Thyroid gland (tissue), 4 donors: ENCODE data around the gene TNPO1. TPM values are rescaled to one million over a fixed set of nuclear protein-coding genes. Genes with fewer than 3 reads are reported as not detected.

Source experiments
- DNase-seq, 2 donors: peaks; one replicate each; pipeline ENCODE4 v3.0.0-alpha.2; 2019
- H3K27ac ChIP-seq, 3 donors: fragments of 200-600 bp; sonication (generic); 1 replicate in 2 of 3; 2 replicates in 1 of 3; pipeline ENCODE4 v1.5.1; 2016 to 2019; ENCODE audit warnings: mild to moderate bottlenecking in 1 of 3, moderate library complexity in 1 of 3
- H3K27me3 ChIP-seq: fragments of 200-600 bp; sonication (generic); one replicate; pipeline ENCODE4 v1.5.1; 2019
- H3K36me3 ChIP-seq, 2 donors: fragments of 200-600 bp; sonication (generic); one replicate each; pipeline ENCODE4 v1.5.1; 2016 to 2019
- H3K4me1 ChIP-seq, 2 donors: fragments of 200-600 bp; sonication (generic); one replicate each; pipeline ENCODE4 v1.5.1; 2017 to 2019
- H3K4me3 ChIP-seq, 3 donors: fragments of 200-600 bp; sonication (generic); replicated peaks in 1 of 3; 1 replicate in 2 of 3; 2 replicates in 1 of 3; pipeline ENCODE4 v1.5.1; 2016; ENCODE audit warnings: mild to moderate bottlenecking in 1 of 3
- H3K9me3 ChIP-seq: fragments of 200-600 bp; sonication (generic); one replicate; pipeline ENCODE4 v1.5.1; 2017
- POLR2A ChIP-seq, 2 donors: fragments of 450-650 bp; IDR thresholded peaks; one replicate each; pipeline ENCODE4 v1.6.1; 2017; ENCODE audit warnings: antibody characterized with exemption in 2 of 2, mild to moderate bottlenecking in 2 of 2, moderate library complexity in 1 of 2
- WGBS, 2 donors: methylation state at CpG; one replicate each; pipeline ENCODE4 v1.1.5; 2017; 5-methylcytosine and 5-hydroxymethylcytosine counted together
- intact Hi-C: fragments of 100-400 bp; cut with DNase I; formaldehyde crosslinking; loops from one replicate; pipeline ENCODE4 v1.15.1; 2023
- total RNA-seq, 4 donors: library from RNA; depleted of rRNA; stranded (reverse); fragments of >200 nt; gene quantifications; one replicate each; pipeline ENCODE4 v1.2.3, GENCODE V29; 2016
- TF ChIP-seq, protein P1 (sequence below), 6 experiments: fragments of 200-600 bp in 3 of 6; fragments of 450-650 bp in 3 of 6; sonication (generic) in 3 of 6; IDR thresholded peaks; one replicate each; pipeline ENCODE4 v1.5.1; 2016 to 2019; ENCODE audit warnings: antibody characterized with exemption in 6 of 6, mild to moderate bottlenecking in 2 of 6, inconsistent platforms in 1 of 6, moderate library complexity in 1 of 6

TNPO1 gene
- total RNA-seq, 4 donors from 2014 or later: 122 to 319 (median 206) TPM

GRCh38 chr5:72849546-72849945 lies 33.1 kb downstream of the TNPO1 start:
- H3K4me3 ChIP-seq: peak overlapping the region in 2 of 3 donors; percentile 28 to 64

GRCh38 chr5:72850113-72850512 lies 33.7 kb downstream of the TNPO1 start:
- peaks cover 41 to 58% of the 10 kb centered on the region in 2 donors for H3K4me1 ChIP-seq
- 23 to 39% methylated on average over 2 of the region's 2 CpGs for WGBS, 2 donors

More at GRCh38 chr5:72849546-72849945, 33.1 kb downstream of the TNPO1 start:
- intact Hi-C loops: no loop called here
- DNase-seq: no peak
- H3K27ac ChIP-seq: peak overlapping the region; percentile 4 to 92 (median 57)
- WGBS, 2 donors: 12 to 16% methylated on average over 4 of the region's 4 CpGs
- H3K9me3 ChIP-seq: no peaks in the 10 kb centered on the region
- H3K36me3 ChIP-seq: peaks cover 0 to 2% of the 10 kb centered on the region in 2 donors
- TF ChIP-seq, protein P1, sequence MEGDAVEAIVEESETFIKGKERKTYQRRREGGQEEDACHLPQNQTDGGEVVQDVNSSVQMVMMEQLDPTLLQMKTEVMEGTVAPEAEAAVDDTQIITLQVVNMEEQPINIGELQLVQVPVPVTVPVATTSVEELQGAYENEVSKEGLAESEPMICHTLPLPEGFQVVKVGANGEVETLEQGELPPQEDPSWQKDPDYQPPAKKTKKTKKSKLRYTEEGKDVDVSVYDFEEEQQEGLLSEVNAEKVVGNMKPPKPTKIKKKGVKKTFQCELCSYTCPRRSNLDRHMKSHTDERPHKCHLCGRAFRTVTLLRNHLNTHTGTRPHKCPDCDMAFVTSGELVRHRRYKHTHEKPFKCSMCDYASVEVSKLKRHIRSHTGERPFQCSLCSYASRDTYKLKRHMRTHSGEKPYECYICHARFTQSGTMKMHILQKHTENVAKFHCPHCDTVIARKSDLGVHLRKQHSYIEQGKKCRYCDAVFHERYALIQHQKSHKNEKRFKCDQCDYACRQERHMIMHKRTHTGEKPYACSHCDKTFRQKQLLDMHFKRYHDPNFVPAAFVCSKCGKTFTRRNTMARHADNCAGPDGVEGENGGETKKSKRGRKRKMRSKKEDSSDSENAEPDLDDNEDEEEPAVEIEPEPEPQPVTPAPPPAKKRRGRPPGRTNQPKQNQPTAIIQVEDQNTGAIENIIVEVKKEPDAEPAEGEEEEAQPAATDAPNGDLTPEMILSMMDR (IDR thresholded peaks at IDR 0.05): no peak
- TF ChIP-seq POLR2A (IDR thresholded peaks at IDR 0.05): no peak
- no peaks in the 10 kb centered on the region for H3K27me3 ChIP-seq
- peaks cover 47 to 58% of the 10 kb centered on the region in 2 donors for H3K4me1 ChIP-seq

GRCh38 chr5:72852356-72852755 lies 35.9 kb downstream of the TNPO1 start:
- DNase-seq: no peak
- Histone ChIP-seq H3K27me3 (no peaks in the 10 kb centered on the region), H3K4me1 (peaks cover 27 to 36% of the 10 kb centered on the region in 2 donors), H3K4me3 (no peak overlapping the region), H3K36me3 (peaks cover 6 to 18% of the 10 kb centered on the region in 2 donors), H3K27ac (no peak overlapping the region), H3K9me3 (no peaks in the 10 kb centered on the region)
- 91 to 93% methylated on average over 4 of the region's 4 CpGs for WGBS, 2 donors
- intact Hi-C loops: no loop called here
- TF ChIP-seq, protein P1 (IDR thresholded peaks at IDR 0.05): no peak
- no peak for TF ChIP-seq POLR2A (IDR thresholded peaks at IDR 0.05)

More at GRCh38 chr5:72850113-72850512, 33.7 kb downstream of the TNPO1 start:
- no peak for DNase-seq
- Histone ChIP-seq H3K27ac (peak overlapping the region; percentile 4 to 92 (median 57)), H3K36me3 (peaks cover 0 to 2% of the 10 kb centered on the region in 2 donors), H3K9me3 (no peaks in the 10 kb centered on the region), H3K4me3 (peak overlapping the region in 1 of 3 donors; percentile 64), H3K27me3 (no peaks in the 10 kb centered on the region)
- TF ChIP-seq, protein P1 (IDR thresholded peaks at IDR 0.05): no peak
- TF ChIP-seq POLR2A (IDR thresholded peaks at IDR 0.05): no peak
- intact Hi-C loops: no loop called here

DNA sequence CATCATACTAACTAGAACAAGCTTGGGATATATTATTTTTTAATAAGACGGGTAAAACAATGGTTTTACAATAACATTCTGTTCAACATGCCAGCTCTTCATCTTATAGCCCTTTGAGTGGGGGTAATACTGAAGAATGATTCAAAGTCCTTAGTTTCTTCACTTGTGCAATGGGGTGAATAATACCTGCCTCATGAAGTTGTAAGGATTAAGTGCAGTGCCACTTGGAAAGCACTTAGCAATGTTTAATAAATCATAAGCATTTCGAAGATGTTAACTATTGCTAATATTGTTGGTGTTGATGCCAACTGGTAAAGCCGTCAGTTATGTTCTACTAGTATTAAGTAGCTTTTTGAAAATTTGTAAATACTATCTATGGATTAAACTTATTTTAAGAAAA lies 38.0 kb downstream of the TNPO1 start:
- TF ChIP-seq, protein P1 (IDR thresholded peaks at IDR 0.05): no peak
- 69 to 77% methylated on average over 3 of the region's 3 CpGs for WGBS, 2 donors
- Histone ChIP-seq H3K27me3 (no peaks in the 10 kb centered on the region), H3K4me1 (peaks cover 25 to 27% of the 10 kb centered on the region in 2 donors), H3K27ac (no peak overlapping the region), H3K36me3 (peaks cover 10 to 18% of the 10 kb centered on the region in 2 donors), H3K9me3 (no peaks in the 10 kb centered on the region), H3K4me3 (no peak overlapping the region)
- intact Hi-C loops: no loop called here
- DNase-seq: no peak

- Histone ChIP-seq H3K4me1 (peaks cover 24 to 28% of the 10 kb centered on the region in 2 donors), H3K4me3 (no peak overlapping the region), H3K27me3 (no peaks in the 10 kb centered on the region), H3K36me3 (peaks cover 10 to 18% of the 10 kb centered on the region in 2 donors), H3K9me3 (no peaks in the 10 kb centered on the region), H3K27ac (no peak overlapping the region)
- intact Hi-C loops: no loop called here
- WGBS, 2 donors: 98 to 100% methylated on average over 2 of the region's 2 CpGs
- TF ChIP-seq, protein P1 (IDR thresholded peaks at IDR 0.05): no peak
- no peak for TF ChIP-seq POLR2A (IDR thresholded peaks at IDR 0.05)
- no peak for DNase-seq
These were observed 39.4 kb downstream of the TNPO1 start for GRCh38 chr5:72855821-72856220.
